A549 (cell line): ENCODE measurements around the gene TCP11.
A peak's percentile ranks its signal among the peaks of the same experiment; 100 is the strongest.

Experiments used
- CHD2 ChIP-seq: fragments of 150-350 bp; IDR thresholded peaks from 2 replicates; pipeline ENCODE4 v1.6.1; 2014; ENCODE audit warnings: low read length; ENCODE audit not compliant: partially characterized antibody
- EP300 ChIP-seq, 2 experiments: fragments of >200 bp; sonication (Bioruptor Twin); formaldehyde crosslinking; IDR thresholded peaks; 2 replicates in 1 of 2; 3 replicates in 1 of 2; pipeline ENCODE4 v1.6.1; 2016 to 2017
- ESRRA ChIP-seq: fragments of 150-350 bp; IDR thresholded peaks from 2 replicates; pipeline ENCODE4 v1.6.1; 2014; ENCODE audit warnings: mild to moderate bottlenecking, low read length, borderline replicate concordance
- FOSL2 ChIP-seq, 2 experiments: fragments of 450-650 bp in 1 of 2; fragments of >200 bp in 1 of 2; sonication (Bioruptor Twin) in 1 of 2; formaldehyde crosslinking; IDR thresholded peaks; 2 replicates each; pipeline versions ENCODE4 v1.5.0 to v1.6.1; 2016 to 2020; ENCODE audit warnings: mild to moderate bottlenecking in 1 of 2, moderate library complexity in 1 of 2
- MAFK ChIP-seq: fragments of 450-650 bp; IDR thresholded peaks from 2 replicates; pipeline ENCODE4 v1.6.1; 2014; ENCODE audit not compliant: partially characterized antibody
- MAX ChIP-seq: IDR thresholded peaks from 2 replicates; pipeline ENCODE4 v1.6.1; 2012
- MAZ ChIP-seq: fragments of 150-350 bp; IDR thresholded peaks from 2 replicates; pipeline ENCODE4 v1.6.1; 2014; ENCODE audit warnings: antibody characterized with exemption, low read depth, low read length, borderline replicate concordance
- MYC ChIP-seq: IDR thresholded peaks from 2 replicates; pipeline ENCODE4 v1.6.1; 2012; ENCODE audit warnings: mild to moderate bottlenecking, inconsistent platforms, low read length, improper control_type of control experiment, borderline replicate concordance
- PHF8 ChIP-seq: fragments of 200-600 bp; sonication (generic); IDR thresholded peaks from 2 replicates; pipeline ENCODE4 v1.6.1; 2016; ENCODE audit warnings: low read depth, mild to moderate bottlenecking, antibody characterized with exemption, moderate library complexity, borderline replicate concordance
- POLR2A ChIP-seq: IDR thresholded peaks from 2 replicates; pipeline ENCODE4 v1.6.1; 2012; ENCODE audit warnings: mild to moderate bottlenecking, low read length
- RFX5 ChIP-seq: fragments of 450-650 bp; IDR thresholded peaks from 2 replicates; pipeline ENCODE4 v1.7.1; 2014; ENCODE audit warnings: antibody characterized with exemption, mild to moderate bottlenecking, moderate library complexity
- USF2 ChIP-seq: fragments of 450-650 bp; IDR thresholded peaks from 2 replicates; pipeline ENCODE4 v1.6.1; 2014; ENCODE audit warnings: antibody characterized with exemption
- TF ChIP-seq, protein P1 (sequence below): fragments of >200 bp; sonication (Bioruptor Twin); formaldehyde crosslinking; IDR thresholded peaks from 3 replicates; pipeline ENCODE4 v1.5.1; 2016
- TF ChIP-seq, protein P2 (sequence below): fragments of 200-600 bp; sonication (generic); IDR thresholded peaks from 2 replicates; pipeline ENCODE4 v1.6.1; 2016; ENCODE audit warnings: antibody characterized with exemption, mild to moderate bottlenecking, moderate library complexity

GRCh38 chr6:35181933-35182612 is 40.9 kb upstream of the TCP11 start:
- no peak for TF ChIP-seq MYC
- TF ChIP-seq, protein P1, sequence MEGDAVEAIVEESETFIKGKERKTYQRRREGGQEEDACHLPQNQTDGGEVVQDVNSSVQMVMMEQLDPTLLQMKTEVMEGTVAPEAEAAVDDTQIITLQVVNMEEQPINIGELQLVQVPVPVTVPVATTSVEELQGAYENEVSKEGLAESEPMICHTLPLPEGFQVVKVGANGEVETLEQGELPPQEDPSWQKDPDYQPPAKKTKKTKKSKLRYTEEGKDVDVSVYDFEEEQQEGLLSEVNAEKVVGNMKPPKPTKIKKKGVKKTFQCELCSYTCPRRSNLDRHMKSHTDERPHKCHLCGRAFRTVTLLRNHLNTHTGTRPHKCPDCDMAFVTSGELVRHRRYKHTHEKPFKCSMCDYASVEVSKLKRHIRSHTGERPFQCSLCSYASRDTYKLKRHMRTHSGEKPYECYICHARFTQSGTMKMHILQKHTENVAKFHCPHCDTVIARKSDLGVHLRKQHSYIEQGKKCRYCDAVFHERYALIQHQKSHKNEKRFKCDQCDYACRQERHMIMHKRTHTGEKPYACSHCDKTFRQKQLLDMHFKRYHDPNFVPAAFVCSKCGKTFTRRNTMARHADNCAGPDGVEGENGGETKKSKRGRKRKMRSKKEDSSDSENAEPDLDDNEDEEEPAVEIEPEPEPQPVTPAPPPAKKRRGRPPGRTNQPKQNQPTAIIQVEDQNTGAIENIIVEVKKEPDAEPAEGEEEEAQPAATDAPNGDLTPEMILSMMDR, result no peak
- TF ChIP-seq POLR2A, result no peak
- TF ChIP-seq FOSL2 (IDR thresholded peaks at IDR 0.05), result no peak
- peak; percentile 24; the same call in 1 of the 2 replicates for TF ChIP-seq FOSL2 (CRISPR knock-in tag; IDR thresholded peaks at IDR 0.05)
- TF ChIP-seq MAX, result peak; percentile 53
- no peak for TF ChIP-seq PHF8
- no peak for TF ChIP-seq EP300 (IDR thresholded peaks at IDR 0.05)
- TF ChIP-seq, protein P2, sequence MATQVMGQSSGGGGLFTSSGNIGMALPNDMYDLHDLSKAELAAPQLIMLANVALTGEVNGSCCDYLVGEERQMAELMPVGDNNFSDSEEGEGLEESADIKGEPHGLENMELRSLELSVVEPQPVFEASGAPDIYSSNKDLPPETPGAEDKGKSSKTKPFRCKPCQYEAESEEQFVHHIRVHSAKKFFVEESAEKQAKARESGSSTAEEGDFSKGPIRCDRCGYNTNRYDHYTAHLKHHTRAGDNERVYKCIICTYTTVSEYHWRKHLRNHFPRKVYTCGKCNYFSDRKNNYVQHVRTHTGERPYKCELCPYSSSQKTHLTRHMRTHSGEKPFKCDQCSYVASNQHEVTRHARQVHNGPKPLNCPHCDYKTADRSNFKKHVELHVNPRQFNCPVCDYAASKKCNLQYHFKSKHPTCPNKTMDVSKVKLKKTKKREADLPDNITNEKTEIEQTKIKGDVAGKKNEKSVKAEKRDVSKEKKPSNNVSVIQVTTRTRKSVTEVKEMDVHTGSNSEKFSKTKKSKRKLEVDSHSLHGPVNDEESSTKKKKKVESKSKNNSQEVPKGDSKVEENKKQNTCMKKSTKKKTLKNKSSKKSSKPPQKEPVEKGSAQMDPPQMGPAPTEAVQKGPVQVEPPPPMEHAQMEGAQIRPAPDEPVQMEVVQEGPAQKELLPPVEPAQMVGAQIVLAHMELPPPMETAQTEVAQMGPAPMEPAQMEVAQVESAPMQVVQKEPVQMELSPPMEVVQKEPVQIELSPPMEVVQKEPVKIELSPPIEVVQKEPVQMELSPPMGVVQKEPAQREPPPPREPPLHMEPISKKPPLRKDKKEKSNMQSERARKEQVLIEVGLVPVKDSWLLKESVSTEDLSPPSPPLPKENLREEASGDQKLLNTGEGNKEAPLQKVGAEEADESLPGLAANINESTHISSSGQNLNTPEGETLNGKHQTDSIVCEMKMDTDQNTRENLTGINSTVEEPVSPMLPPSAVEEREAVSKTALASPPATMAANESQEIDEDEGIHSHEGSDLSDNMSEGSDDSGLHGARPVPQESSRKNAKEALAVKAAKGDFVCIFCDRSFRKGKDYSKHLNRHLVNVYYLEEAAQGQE, result no peak
- TF ChIP-seq RFX5, result no peak
- TF ChIP-seq MAFK, result no peak
- TF ChIP-seq MAZ, result no peak
- no peak for TF ChIP-seq CHD2
- TF ChIP-seq USF2, result no peak
- no peak for TF ChIP-seq ESRRA
